IMR-90 (cell line): ENCODE measurements around the gene ERCC5. TPM values are rescaled to one million over a fixed set of nuclear protein-coding genes. Genes with fewer than 3 reads are reported as not detected.

Experiments used
- ATAC-seq: fragments of 200-7000 bp; cut with Tn5 transposase; 2 replicates; pipeline ENCODE4 v1.9.1; 2020; ENCODE audit warnings: low read depth, mild to moderate bottlenecking, moderate library complexity
- BruUV-seq: library from RNA; stranded (reverse); fragments of 400-500 nt; replicated peaks from 2 replicates; lab custom pipeline; 2021; lab: Mats Ljungman, UMichigan
- CTCF ChIA-PET: fragments of 300-600 bp; formaldehyde crosslinking; extraction: SDS; loops from one replicate; lab custom pipeline; 2021; ENCODE audit warnings: antibody characterized with exemption; lab: Yijun Ruan, JAX
- POLR2A ChIA-PET: fragments of 300-600 bp; sonication (Branson Sonifier 250); formaldehyde crosslinking; loops from one replicate; lab custom pipeline; 2022; ENCODE audit warnings: antibody characterized with exemption; ENCODE audit not compliant: unreplicated experiment; lab: Charles Lee
- DNase-seq: peaks from one replicate; pipeline ENCODE4 v3.0.0; 2013
- H2AFZ ChIP-seq: replicated peaks from 2 replicates; pipeline ENCODE3; 2013; ENCODE audit warnings: low read length, mild to moderate bottlenecking; ENCODE audit not compliant: poor library complexity
- H2AK5ac ChIP-seq: 2 replicates; pipeline ENCODE4 v1.6.1; 2013; ENCODE audit warnings: low read depth, low read length, inconsistent platforms
- H2AK9ac ChIP-seq: replicated peaks from 2 replicates; pipeline ENCODE3; 2013; ENCODE audit warnings: mild to moderate bottlenecking, low read depth, low read length, moderate library complexity; ENCODE audit not compliant: poor library complexity
- H2BK120ac ChIP-seq: 2 replicates; pipeline ENCODE4 v1.6.1; 2013; ENCODE audit warnings: low read depth, low read length, inconsistent platforms
- H2BK15ac ChIP-seq: 3 replicates; pipeline ENCODE4 v1.6.1; 2013; ENCODE audit warnings: low read depth, low read length, inconsistent platforms
- H2BK20ac ChIP-seq: 2 replicates; pipeline ENCODE4 v1.6.1; 2013; ENCODE audit warnings: low read depth, mild to moderate bottlenecking, inconsistent platforms, low read length, moderate library complexity
- H2BK5ac ChIP-seq: 2 replicates; pipeline ENCODE4 v1.6.1; 2013; ENCODE audit warnings: mild to moderate bottlenecking, low read depth, low read length, inconsistent platforms; ENCODE audit not compliant: poor library complexity, severe bottlenecking
- H3K14ac ChIP-seq: replicated peaks from 2 replicates; pipeline ENCODE4 v1.6.1; 2013; ENCODE audit warnings: low read depth, low read length, inconsistent platforms
- H3K18ac ChIP-seq: 2 replicates; pipeline ENCODE4 v1.6.1; 2013; ENCODE audit warnings: low read depth, low read length, control low read depth
- H3K23ac ChIP-seq: 2 replicates; pipeline ENCODE4 v1.6.1; 2013; ENCODE audit warnings: low read depth, low read length, inconsistent platforms
- H3K27ac ChIP-seq: 2 replicates; pipeline ENCODE4 v1.5.1; 2013; ENCODE audit warnings: mild to moderate bottlenecking, control low read depth, low read length; ENCODE audit not compliant: insufficient read depth
- H3K27me3 ChIP-seq: 2 replicates; pipeline ENCODE4 v1.6.1; 2013; ENCODE audit warnings: low read length; ENCODE audit not compliant: control insufficient read depth, insufficient read depth
- H3K36me3 ChIP-seq: 2 replicates; pipeline ENCODE4 v1.6.1; 2013; ENCODE audit warnings: low read length, mixed read lengths; ENCODE audit not compliant: control insufficient read depth, insufficient read depth
- H3K4ac ChIP-seq: 2 replicates; pipeline ENCODE4 v1.6.1; 2013; ENCODE audit warnings: low read depth, low read length, inconsistent platforms
- H3K4me1 ChIP-seq: 2 replicates; pipeline ENCODE4 v1.6.1; 2013; ENCODE audit warnings: low read length, mixed read lengths; ENCODE audit not compliant: control insufficient read depth, insufficient read depth
- H3K4me2 ChIP-seq: 2 replicates; pipeline ENCODE4 v1.6.1; 2013; ENCODE audit warnings: low read depth, mild to moderate bottlenecking, control low read depth, low read length, moderate library complexity
- H3K4me3 ChIP-seq: 2 replicates; pipeline ENCODE4 v1.5.1; 2013; ENCODE audit warnings: low read depth, mild to moderate bottlenecking, control low read depth, low read length, moderate library complexity; ENCODE audit not compliant: insufficient read depth
- H3K56ac ChIP-seq: 2 replicates; pipeline ENCODE4 v1.6.1; 2013; ENCODE audit warnings: low read length, inconsistent platforms; ENCODE audit not compliant: insufficient read depth; ENCODE audit errors: extremely low read depth
- H3K79me1 ChIP-seq, 2 experiments: 2 replicates each; pipeline ENCODE4 v1.6.1; 2013; ENCODE audit warnings: low read length in 2 of 2, inconsistent platforms in 1 of 2, low read depth in 1 of 2
- H3K9ac ChIP-seq: 2 replicates; pipeline ENCODE4 v1.6.1; 2013; ENCODE audit warnings: low read depth, low read length, control low read depth
- H3K9me1 ChIP-seq: 2 replicates; pipeline ENCODE4 v1.6.1; 2013; ENCODE audit warnings: low read length, inconsistent platforms; ENCODE audit not compliant: insufficient read depth
- H3K9me3 ChIP-seq: 2 replicates; pipeline ENCODE4 v1.6.1; 2013; ENCODE audit warnings: low read length; ENCODE audit not compliant: control insufficient read depth, insufficient read depth
- H4K20me1 ChIP-seq: 2 replicates; pipeline ENCODE4 v1.6.1; 2013; ENCODE audit warnings: low read length, inconsistent platforms; ENCODE audit not compliant: insufficient read depth
- H4K5ac ChIP-seq: 2 replicates; pipeline ENCODE4 v1.6.1; 2013; ENCODE audit warnings: mild to moderate bottlenecking, low read depth, low read length, control low read depth
- H4K8ac ChIP-seq, 2 experiments: 2 replicates each; pipeline ENCODE4 v1.6.1; 2013; ENCODE audit warnings: low read depth in 2 of 2, low read length in 2 of 2, control low read depth in 1 of 2, inconsistent platforms in 1 of 2
- H4K91ac ChIP-seq: 2 replicates; pipeline ENCODE4 v1.6.1; 2013; ENCODE audit warnings: low read depth, low read length, inconsistent platforms; ENCODE audit not compliant: insufficient read depth
- BHLHE40 ChIP-seq: fragments of 150-350 bp; IDR thresholded peaks from 2 replicates; pipeline ENCODE4 v1.6.1; 2016; ENCODE audit warnings: mild to moderate bottlenecking, low read depth, low read length
- CEBPB ChIP-seq: IDR thresholded peaks from 2 replicates; pipeline ENCODE4 v1.6.1; 2012; ENCODE audit warnings: low read depth, low read length, improper control_type of control experiment
- CHD1 ChIP-seq: IDR thresholded peaks from 2 replicates; pipeline ENCODE4 v1.6.1; 2012; ENCODE audit warnings: low read depth, low read length, improper control_type of control experiment
- ELK1 ChIP-seq: fragments of 150-350 bp; IDR thresholded peaks from 2 replicates; pipeline ENCODE4 v1.6.1; 2016; ENCODE audit warnings: low read depth, mild to moderate bottlenecking, low read length, moderate library complexity, borderline replicate concordance
- FOS ChIP-seq: fragments of 150-350 bp; IDR thresholded peaks from 2 replicates; pipeline ENCODE4 v1.6.1; 2016; ENCODE audit warnings: low read depth, low read length
- MAFK ChIP-seq: IDR thresholded peaks from 2 replicates; pipeline ENCODE4 v1.6.1; 2012; ENCODE audit warnings: low read depth, low read length, improper control_type of control experiment
- MAZ ChIP-seq: IDR thresholded peaks from 2 replicates; pipeline ENCODE4 v1.6.1; 2012; ENCODE audit warnings: low read depth, mild to moderate bottlenecking, low read length, improper control_type of control experiment, moderate library complexity, borderline replicate concordance
- MXI1 ChIP-seq: IDR thresholded peaks from 2 replicates; pipeline ENCODE4 v1.6.1; 2012; ENCODE audit warnings: low read depth, mild to moderate bottlenecking, low read length, moderate library complexity, borderline replicate concordance
- NFE2L2 ChIP-seq: fragments of 150-350 bp; IDR thresholded peaks from 2 replicates; pipeline ENCODE4 v1.6.1; 2016; ENCODE audit warnings: low read depth, mild to moderate bottlenecking, low read length
- POLR2A ChIP-seq: IDR thresholded peaks from 2 replicates; pipeline ENCODE4 v1.6.1; 2012; ENCODE audit warnings: mild to moderate bottlenecking, low read depth, low read length
- RAD21 ChIP-seq: IDR thresholded peaks from 2 replicates; pipeline ENCODE4 v1.6.1; 2012; ENCODE audit warnings: low read length, improper control_type of control experiment
- RFX5 ChIP-seq: IDR thresholded peaks from 2 replicates; pipeline ENCODE4 v1.8.0; 2012; ENCODE audit warnings: low read depth, mild to moderate bottlenecking, low read length, moderate library complexity
- SMC3 ChIP-seq: fragments of 150-350 bp; IDR thresholded peaks from 2 replicates; pipeline ENCODE4 v1.6.1; 2016; ENCODE audit warnings: low read depth, mild to moderate bottlenecking, antibody characterized with exemption, low read length, moderate library complexity
- USF2 ChIP-seq: fragments of 150-350 bp; IDR thresholded peaks from 2 replicates; pipeline ENCODE4 v1.6.1; 2017; ENCODE audit warnings: mild to moderate bottlenecking, antibody characterized with exemption, low read length, low read depth
- WGBS, 2 experiments: methylation state at CpG; one replicate each; pipeline versions ENCODE4 v1.1.5 to v1.1.7; 2013; ENCODE audit warnings: missing lambda C conversion rate in 2 of 2; ENCODE audit not compliant: insufficient read length in 1 of 2; ENCODE audit errors: extremely low coverage in 2 of 2; 5-methylcytosine and 5-hydroxymethylcytosine counted together
- dilution Hi-C: fragments of 300-500 bp; cut with HindIII; formaldehyde crosslinking; loops from one replicate; pipeline ENCODE4 v1.14.3; 2018; ENCODE audit warnings: low sequenced_read_pairs; ENCODE audit not compliant: unreplicated experiment
- in situ Hi-C: fragments of 300-500 bp; cut with MboI; formaldehyde crosslinking; loops from 3 replicates; pipeline ENCODE4 v1.14.3; 2019; ENCODE audit warnings: low sequenced_read_pairs, inconsistent platforms, mixed read lengths
- intact Hi-C: fragments of 100-400 bp; cut with micrococcal nuclease; formaldehyde crosslinking; loops from 2 replicates; pipeline ENCODE4 v1.10.0; 2022
- polyA plus RNA-seq, 3 experiments: library from polyadenylated mRNA; depleted of rRNA; stranded (reverse); fragments of >200 nt; gene quantifications; 2 replicates each; pipeline ENCODE4 v1.2.3, GENCODE V29; 2012; ENCODE audit warnings: low replicate concordance in 1 of 3
- total RNA-seq: library from RNA; depleted of rRNA; stranded (reverse); fragments of >200 nt; gene quantifications from 2 replicates; pipeline ENCODE4 v1.2.3, GENCODE V29; 2012
- TF ChIP-seq, protein P1 (sequence below): conservative IDR thresholded peaks from 2 replicates; pipeline ENCODE4 v1.5.1; 2012; ENCODE audit warnings: mild to moderate bottlenecking, low read depth, low read length, improper control_type of control experiment

ERCC5 gene
- total and polyA plus RNA-seq, 2 of the 4 experiments (the other 2 are of a cell fraction) = 29.7 to 34.4 TPM

DNA sequence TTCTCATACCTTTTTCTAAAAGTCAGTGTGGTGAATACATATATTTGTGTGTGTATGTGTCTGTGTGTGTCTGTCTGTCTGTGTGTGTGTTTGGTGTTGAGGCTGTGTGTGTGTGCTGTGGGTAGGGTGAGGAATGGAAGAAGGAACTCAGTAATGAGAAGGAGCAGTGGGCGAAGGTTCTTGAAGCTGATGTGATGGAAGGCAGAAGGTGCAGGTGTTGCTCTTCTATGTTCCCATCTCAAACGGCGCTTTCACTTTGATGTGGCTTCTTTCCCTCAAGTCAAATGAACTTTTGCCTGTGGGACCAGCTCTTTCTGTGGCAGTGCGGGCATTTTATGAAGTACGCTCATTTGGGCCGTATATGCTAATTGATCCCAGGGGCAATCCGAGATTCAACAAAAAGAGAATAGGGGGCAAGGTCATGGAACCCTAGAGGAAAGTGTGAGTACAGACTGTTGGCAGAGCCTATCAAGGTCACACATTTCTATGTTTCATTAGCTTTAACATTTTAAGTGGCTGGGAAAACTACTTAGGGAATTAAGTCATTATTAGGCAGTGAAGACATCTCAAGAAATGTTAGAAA lies 31.7 kb upstream of the ERCC5 start:
- Histone ChIP-seq H3K79me1 (peaks cover 23 to 34% of the 10 kb centered on the region in 2 experiments), H4K5ac (no peak overlapping the region), H2AFZ (no peak overlapping the region), H3K4me3 (no peak overlapping the region), H3K9me3 (0 out of 2 replicates have a peak, but pooled peaks cover 3% of the 10 kb centered on the region), H3K56ac (no peak overlapping the region), H3K4ac (no peak overlapping the region), H3K23ac (0 out of 2 replicates have a peak overlapping the region, but pooled peaks have one; percentile 5), H3K18ac (no peak overlapping the region), H3K14ac (0 out of 2 replicates have a peak overlapping the region, but pooled peaks have one; percentile 6), H3K9me1 (peaks cover 6% of the 10 kb centered on the region; the same call in 1 of the 2 replicates), H4K91ac (no peak overlapping the region), H2BK20ac (no peak overlapping the region), H3K4me2 (no peak overlapping the region), H2BK5ac (no peak overlapping the region), H3K27me3 (no peaks in the 10 kb centered on the region), H2AK9ac (no peak overlapping the region), H3K36me3 (peaks cover 4% of the 10 kb centered on the region; the same call in 1 of the 2 replicates), H2BK120ac (no peak overlapping the region), H4K8ac (peak overlapping the region in 1 of 2 experiments; percentile 0; a peak in 1 of 4 replicates), H3K27ac (no peak overlapping the region), H3K9ac (no peak overlapping the region), H2AK5ac (no peak overlapping the region; the same call in 1 of the 2 replicates), H3K4me1 (peaks cover 4% of the 10 kb centered on the region), H2BK15ac (no peak overlapping the region), H4K20me1 (no peaks in the 10 kb centered on the region)
- ATAC-seq (no peak), DNase-seq (no peak)
- 100% methylated on average over 3 of the region's 7 CpGs; no CpG with 5 or more reads in 1 of the 2 experiments for WGBS, 2 experiments
- ChIA-PET CTCF (no interaction called here), POLR2A (interaction anchor here (0.6 kb wide), 1 partner anchor 162 kb away, joined by 4 read pairs; no protein-coding TSS in a partner anchor)
- in situ Hi-C loops = no loop called here
- intact Hi-C loops = no loop called here
- BruUV-seq = no TSS peak
- dilution Hi-C loops = no loop called here
- TF ChIP-seq ELK1 = no peak
- TF ChIP-seq, protein P1, sequence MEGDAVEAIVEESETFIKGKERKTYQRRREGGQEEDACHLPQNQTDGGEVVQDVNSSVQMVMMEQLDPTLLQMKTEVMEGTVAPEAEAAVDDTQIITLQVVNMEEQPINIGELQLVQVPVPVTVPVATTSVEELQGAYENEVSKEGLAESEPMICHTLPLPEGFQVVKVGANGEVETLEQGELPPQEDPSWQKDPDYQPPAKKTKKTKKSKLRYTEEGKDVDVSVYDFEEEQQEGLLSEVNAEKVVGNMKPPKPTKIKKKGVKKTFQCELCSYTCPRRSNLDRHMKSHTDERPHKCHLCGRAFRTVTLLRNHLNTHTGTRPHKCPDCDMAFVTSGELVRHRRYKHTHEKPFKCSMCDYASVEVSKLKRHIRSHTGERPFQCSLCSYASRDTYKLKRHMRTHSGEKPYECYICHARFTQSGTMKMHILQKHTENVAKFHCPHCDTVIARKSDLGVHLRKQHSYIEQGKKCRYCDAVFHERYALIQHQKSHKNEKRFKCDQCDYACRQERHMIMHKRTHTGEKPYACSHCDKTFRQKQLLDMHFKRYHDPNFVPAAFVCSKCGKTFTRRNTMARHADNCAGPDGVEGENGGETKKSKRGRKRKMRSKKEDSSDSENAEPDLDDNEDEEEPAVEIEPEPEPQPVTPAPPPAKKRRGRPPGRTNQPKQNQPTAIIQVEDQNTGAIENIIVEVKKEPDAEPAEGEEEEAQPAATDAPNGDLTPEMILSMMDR = no peak
- TF ChIP-seq RAD21 = no peak
- no peak for TF ChIP-seq NFE2L2
- no peak for TF ChIP-seq FOS
- TF ChIP-seq CHD1 = no peak
- no peak for TF ChIP-seq POLR2A
- no peak for TF ChIP-seq MAFK
- TF ChIP-seq SMC3 = no peak
- TF ChIP-seq RFX5 = no peak
- no peak for TF ChIP-seq BHLHE40
- TF ChIP-seq CEBPB = no peak
- no peak for TF ChIP-seq MAZ
- TF ChIP-seq MXI1 = no peak
- TF ChIP-seq USF2 = no peak
